ENCODE data around the gene HDAC1.

GRCh38 chr1:32291708-32292538, at the start of gene HDAC1:
- peak in 1 of 5 experiments; percentile 19 for TF ChIP-seq CTCF (IDR thresholded peaks at IDR 0.05)
- TF ChIP-seq POLR2A (IDR thresholded peaks at IDR 0.05): peak in 1 of 2 donors; percentile 43
